Neural crest cell (in vitro differentiated cells): ENCODE results near the gene CDC42BPG. TPM values are rescaled to one million over a fixed set of nuclear protein-coding genes. Genes with fewer than 3 reads are reported as not detected.

Source experiments
- DNase-seq: peaks from one replicate; pipeline ENCODE4 v3.0.0; 2021; ENCODE audit warnings: low read depth, mixed read lengths, low spot score
- H3K27ac Mint-ChIP-seq: one replicate; pipeline ENCODE4 v1.8.0; 2021; ENCODE audit warnings: mild to moderate bottlenecking, mixed read lengths; ENCODE audit not compliant: unreplicated experiment
- H3K27me3 Mint-ChIP-seq: 2 replicates; pipeline ENCODE4 v1.8.0; 2021; ENCODE audit warnings: low read depth, mild to moderate bottlenecking, mixed read lengths
- H3K36me3 Mint-ChIP-seq: 2 replicates; pipeline ENCODE4 v1.8.0; 2021; ENCODE audit warnings: low read depth, mild to moderate bottlenecking, mixed read lengths
- H3K4me1 Mint-ChIP-seq: 2 replicates; pipeline ENCODE4 v1.8.0; 2021; ENCODE audit warnings: mixed read lengths
- H3K4me3 Mint-ChIP-seq: one replicate; pipeline ENCODE4 v1.8.0; 2021; ENCODE audit warnings: mild to moderate bottlenecking, mixed read lengths
- H3K9me3 Mint-ChIP-seq: 2 replicates; pipeline ENCODE4 v1.8.0; 2021; ENCODE audit warnings: mixed read lengths
- CTCF ChIP-seq: fragments of 200-600 bp; sonication (generic); conservative IDR thresholded peaks from 2 replicates; pipeline ENCODE4 v1.5.0; 2021; ENCODE audit warnings: antibody characterized with exemption, mild to moderate bottlenecking
- total RNA-seq: library from RNA; stranded (reverse); gene quantifications from 2 replicates; pipeline ENCODE4 v1.2.1, GENCODE V29; 2021

CDC42BPG gene
- total RNA-seq, 1 donor from 2014 or later: 3.5 TPM

DNA sequence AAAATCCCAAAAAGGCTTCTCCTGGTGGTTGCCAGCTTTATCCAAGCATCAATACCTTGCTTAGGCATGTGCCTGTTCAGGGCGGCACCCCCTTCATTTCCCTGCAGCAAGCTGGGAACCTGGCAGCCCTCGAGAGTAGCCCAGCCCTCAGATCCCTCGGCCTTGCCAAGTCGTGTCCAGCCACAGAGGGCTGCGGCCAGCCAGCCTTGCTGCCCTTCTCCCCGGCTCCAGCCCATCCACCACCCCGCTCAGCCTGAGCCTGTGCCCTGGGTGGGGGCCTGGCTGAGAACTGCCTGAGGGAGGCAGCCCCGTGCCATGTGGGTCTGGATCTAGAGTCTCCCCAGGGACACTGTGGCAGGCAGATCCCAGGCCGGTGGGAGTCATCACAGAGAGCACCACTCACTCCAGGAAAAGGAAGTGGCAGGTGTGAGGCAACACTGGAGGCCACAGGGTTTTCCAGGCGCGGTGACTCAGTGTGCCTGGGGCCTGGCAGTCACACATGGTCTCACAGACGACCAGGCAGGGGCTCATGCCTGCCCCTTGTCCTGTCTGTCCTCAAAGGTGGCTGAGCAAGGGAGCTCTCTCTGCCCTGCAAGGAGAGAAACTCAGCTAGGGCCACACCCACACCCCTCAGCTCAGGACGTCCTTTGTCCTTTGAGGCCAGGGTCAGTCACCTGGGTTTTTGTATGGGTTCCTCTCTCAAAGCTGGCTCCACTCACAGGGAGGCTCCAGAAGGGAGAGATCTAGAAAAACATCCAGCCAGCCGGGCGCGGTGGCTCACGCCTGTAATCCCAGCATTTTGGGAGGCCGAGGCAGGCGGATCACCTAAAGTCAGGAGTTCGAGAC, 12.2 kb upstream of the CDC42BPG start:
- TF ChIP-seq CTCF: no peak
- Mint-ChIP-seq H3K36me3 (peaks cover 2% of the 10 kb centered on the region), H3K4me1 (peaks cover 7% of the 10 kb centered on the region), H3K27ac (no peak overlapping the region), H3K9me3 (no peaks in the 10 kb centered on the region), H3K27me3 (no peaks in the 10 kb centered on the region), H3K4me3 (no peak overlapping the region)
- no peak for DNase-seq

- H3K4me1 Mint-ChIP-seq: peaks cover 14% of the 10 kb centered on the region
- H3K36me3 Mint-ChIP-seq: peaks cover 2% of the 10 kb centered on the region
- no peak overlapping the region for H3K4me3 Mint-ChIP-seq
- DNase-seq: no peak
- peak overlapping the region; percentile 71 for H3K27ac Mint-ChIP-seq
- no peaks in the 10 kb centered on the region for H3K27me3 Mint-ChIP-seq
- TF ChIP-seq CTCF: no peak
- H3K9me3 Mint-ChIP-seq: no peaks in the 10 kb centered on the region
Measured at GRCh38 chr11:64855596-64856304, 11.3 kb upstream of the CDC42BPG start.

- Mint-ChIP-seq H3K9me3 (no peaks in the 10 kb centered on the region), H3K27me3 (no peaks in the 10 kb centered on the region), H3K4me3 (no peak overlapping the region), H3K36me3 (peaks cover 2% of the 10 kb centered on the region), H3K27ac (no peak overlapping the region), H3K4me1 (peaks cover 14% of the 10 kb centered on the region)
- no peak for DNase-seq
- no peak for TF ChIP-seq CTCF
Measured at GRCh38 chr11:64854534-64855502, 10.4 kb upstream of the CDC42BPG start.

DNA sequence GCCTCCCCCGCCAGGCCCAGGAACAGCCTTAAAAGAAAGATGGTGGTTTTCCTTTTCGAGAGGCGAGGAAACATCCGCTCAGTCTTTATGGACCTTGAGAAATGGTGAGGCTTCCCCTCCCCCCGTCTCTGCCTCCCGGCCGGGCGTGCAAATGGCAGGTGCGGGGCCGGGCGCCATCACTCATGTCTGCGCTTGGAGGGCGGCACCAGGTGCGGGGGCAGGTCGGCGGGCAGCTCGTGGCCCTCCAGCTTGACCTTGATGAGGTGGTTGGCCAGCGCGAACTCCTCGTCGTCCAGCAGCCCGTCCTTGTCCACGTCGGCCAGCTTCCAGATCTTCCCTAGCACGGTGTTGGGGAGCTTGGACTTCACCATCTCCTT, 9.7 kb upstream of the CDC42BPG start:
- no peaks in the 10 kb centered on the region for H3K9me3 Mint-ChIP-seq
- no peak for DNase-seq
- peaks cover 14% of the 10 kb centered on the region for H3K4me1 Mint-ChIP-seq
- no peak overlapping the region for H3K4me3 Mint-ChIP-seq
- H3K27ac Mint-ChIP-seq: no peak overlapping the region
- H3K27me3 Mint-ChIP-seq: no peaks in the 10 kb centered on the region
- no peak for TF ChIP-seq CTCF
- peaks cover 2% of the 10 kb centered on the region for H3K36me3 Mint-ChIP-seq

DNA sequence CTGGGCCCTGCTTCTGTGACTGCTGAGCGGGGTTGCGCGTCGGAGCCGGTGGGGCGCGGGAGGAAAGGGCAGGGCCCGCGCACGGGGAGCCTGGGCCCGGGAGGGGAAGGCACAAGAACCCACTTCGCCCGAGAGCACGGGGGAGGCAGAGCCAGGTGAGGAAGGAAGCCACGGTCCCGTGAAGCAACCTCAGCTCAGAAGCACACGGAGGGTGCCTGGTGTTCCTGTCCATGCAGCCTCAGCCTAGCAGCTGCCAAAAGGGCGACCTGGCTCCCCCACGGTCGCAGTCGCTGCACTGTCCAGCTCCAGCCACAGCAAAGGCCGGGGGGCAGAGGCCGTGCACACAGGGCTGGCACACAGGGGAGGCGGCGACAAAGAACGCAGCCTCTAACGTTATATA, 9.3 kb upstream of the CDC42BPG start:
- no peak for DNase-seq
- no peak overlapping the region for H3K27ac Mint-ChIP-seq
- H3K4me3 Mint-ChIP-seq: no peak overlapping the region
- TF ChIP-seq CTCF: no peak
- no peaks in the 10 kb centered on the region for H3K9me3 Mint-ChIP-seq
- H3K4me1 Mint-ChIP-seq: peaks cover 14% of the 10 kb centered on the region
- peaks cover 2% of the 10 kb centered on the region for H3K36me3 Mint-ChIP-seq
- no peaks in the 10 kb centered on the region for H3K27me3 Mint-ChIP-seq
